Calu3 (cell line): ENCODE results near the gene TTLL11. TPM values are rescaled to one million over a fixed set of nuclear protein-coding genes. Genes with fewer than 3 reads are reported as not detected.

Source experiments
- BruUV-seq: library from RNA; stranded (reverse); fragments of 400-500 nt; replicated peaks from 2 replicates; lab custom pipeline; 2021; lab: Mats Ljungman, UMichigan
- CTCF ChIA-PET: fragments of 300-600 bp; sonication (Branson Sonifier 250); formaldehyde crosslinking; loops from one replicate; lab custom pipeline; 2022; ENCODE audit warnings: antibody characterized with exemption; lab: Charles Lee
- DNase-seq: peaks from one replicate; pipeline ENCODE4 v3.0.0; 2022
- H3K27ac Mint-ChIP-seq: one replicate; pipeline ENCODE4 v1.8.0; 2022; ENCODE audit warnings: mixed read lengths; ENCODE audit not compliant: unreplicated experiment
- H3K27me3 Mint-ChIP-seq: one replicate; pipeline ENCODE4 v1.8.0; 2022; ENCODE audit warnings: mixed read lengths; ENCODE audit not compliant: unreplicated experiment
- H3K36me3 Mint-ChIP-seq: one replicate; pipeline ENCODE4 v1.8.0; 2022; ENCODE audit warnings: mild to moderate bottlenecking, moderate library complexity, mixed read lengths; ENCODE audit not compliant: insufficient read depth, unreplicated experiment
- H3K4me1 Mint-ChIP-seq: one replicate; pipeline ENCODE4 v1.8.0; 2022; ENCODE audit warnings: mild to moderate bottlenecking, low read depth, mixed read lengths; ENCODE audit not compliant: unreplicated experiment
- H3K4me3 Mint-ChIP-seq: one replicate; pipeline ENCODE4 v1.8.0; 2022; ENCODE audit warnings: mild to moderate bottlenecking, low read depth, moderate library complexity, mixed read lengths; ENCODE audit not compliant: unreplicated experiment
- H3K9me3 Mint-ChIP-seq: one replicate; pipeline ENCODE4 v1.8.0; 2022; ENCODE audit warnings: low read depth, mixed read lengths; ENCODE audit not compliant: unreplicated experiment
- intact Hi-C: fragments of 100-400 bp; cut with micrococcal nuclease; formaldehyde crosslinking; loops from one replicate; pipeline ENCODE4 v1.10.0; 2022; ENCODE audit not compliant: unreplicated experiment
- total RNA-seq: library from RNA; stranded (reverse); gene quantifications from 2 replicates; pipeline ENCODE4 v1.2.3, GENCODE V29; 2022
- TF ChIP-seq, protein P1 (sequence below): fragments of 200-600 bp; IDR thresholded peaks from one replicate; pipeline ENCODE4 v1.8.0; 2022; ENCODE audit warnings: antibody characterized with exemption; ENCODE audit not compliant: unreplicated experiment

Gene TTLL11
- total RNA-seq, 1 experiment from 2014 or later, result 10.5 TPM

GRCh38 chr9:121927081-121927480, 166.0 kb downstream of the TTLL11 start:
- no peaks in the 10 kb centered on the region for H3K27me3 Mint-ChIP-seq
- TF ChIP-seq, protein P1, sequence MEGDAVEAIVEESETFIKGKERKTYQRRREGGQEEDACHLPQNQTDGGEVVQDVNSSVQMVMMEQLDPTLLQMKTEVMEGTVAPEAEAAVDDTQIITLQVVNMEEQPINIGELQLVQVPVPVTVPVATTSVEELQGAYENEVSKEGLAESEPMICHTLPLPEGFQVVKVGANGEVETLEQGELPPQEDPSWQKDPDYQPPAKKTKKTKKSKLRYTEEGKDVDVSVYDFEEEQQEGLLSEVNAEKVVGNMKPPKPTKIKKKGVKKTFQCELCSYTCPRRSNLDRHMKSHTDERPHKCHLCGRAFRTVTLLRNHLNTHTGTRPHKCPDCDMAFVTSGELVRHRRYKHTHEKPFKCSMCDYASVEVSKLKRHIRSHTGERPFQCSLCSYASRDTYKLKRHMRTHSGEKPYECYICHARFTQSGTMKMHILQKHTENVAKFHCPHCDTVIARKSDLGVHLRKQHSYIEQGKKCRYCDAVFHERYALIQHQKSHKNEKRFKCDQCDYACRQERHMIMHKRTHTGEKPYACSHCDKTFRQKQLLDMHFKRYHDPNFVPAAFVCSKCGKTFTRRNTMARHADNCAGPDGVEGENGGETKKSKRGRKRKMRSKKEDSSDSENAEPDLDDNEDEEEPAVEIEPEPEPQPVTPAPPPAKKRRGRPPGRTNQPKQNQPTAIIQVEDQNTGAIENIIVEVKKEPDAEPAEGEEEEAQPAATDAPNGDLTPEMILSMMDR, result no peak
- no peak overlapping the region for H3K27ac Mint-ChIP-seq
- peaks cover 9% of the 10 kb centered on the region for H3K4me1 Mint-ChIP-seq
- no TSS peak for BruUV-seq
- DNase-seq, result no peak
- no peaks in the 10 kb centered on the region for H3K36me3 Mint-ChIP-seq
- no peaks in the 10 kb centered on the region for H3K9me3 Mint-ChIP-seq
- no peak overlapping the region for H3K4me3 Mint-ChIP-seq
- intact Hi-C loops, result no loop called here
- CTCF ChIA-PET, result interaction anchor here (0.7 kb wide), 1 partner anchor 649 kb away, joined by 3 read pairs; no protein-coding TSS in a partner anchor

- no peaks in the 10 kb centered on the region for H3K36me3 Mint-ChIP-seq
- CTCF ChIA-PET, result no interaction called here
- TF ChIP-seq, protein P1, result no peak
Measured at GRCh38 chr9:121926351-121926801, 166.7 kb downstream of the TTLL11 start.

DNA sequence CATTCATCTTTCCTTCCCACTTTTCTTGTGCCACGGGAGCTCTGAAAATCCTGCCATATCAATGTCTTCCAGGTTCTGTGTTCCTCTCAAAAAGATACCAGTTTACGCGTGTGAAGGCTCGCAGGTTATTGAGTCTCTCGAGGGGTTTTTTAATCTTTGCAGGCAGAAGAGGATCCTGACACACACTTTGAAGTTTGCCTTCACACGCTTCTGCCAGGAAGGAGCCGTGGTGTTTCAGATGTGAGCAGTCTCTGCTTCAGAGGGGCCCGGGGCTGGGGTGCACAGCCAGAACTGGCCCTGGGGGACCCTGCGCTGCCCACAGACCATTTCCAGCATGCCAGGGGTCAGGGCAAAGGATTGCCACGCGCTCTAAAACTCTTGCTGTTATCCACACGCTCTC, 167.2 kb downstream of the TTLL11 start:
- H3K4me1 Mint-ChIP-seq, result peaks cover 18% of the 10 kb centered on the region
- H3K27ac Mint-ChIP-seq, result no peak overlapping the region
- BruUV-seq, result no TSS peak
- H3K27me3 Mint-ChIP-seq, result no peaks in the 10 kb centered on the region
- H3K9me3 Mint-ChIP-seq, result no peaks in the 10 kb centered on the region
- intact Hi-C loops, result no loop called here
- CTCF ChIA-PET, result no interaction called here
- no peak overlapping the region for H3K4me3 Mint-ChIP-seq
- TF ChIP-seq, protein P1, result no peak
- no peaks in the 10 kb centered on the region for H3K36me3 Mint-ChIP-seq
- no peak for DNase-seq

More at GRCh38 chr9:121926351-121926801, 166.7 kb downstream of the TTLL11 start:
- Mint-ChIP-seq H3K4me1 (peaks cover 15% of the 10 kb centered on the region), H3K27me3 (no peaks in the 10 kb centered on the region), H3K9me3 (no peaks in the 10 kb centered on the region), H3K27ac (no peak overlapping the region), H3K4me3 (no peak overlapping the region)
- intact Hi-C loops, result no loop called here
- no peak for DNase-seq
- no TSS peak for BruUV-seq

- CTCF ChIA-PET, result interaction anchor here (0.7 kb wide), 1 partner anchor 23 kb away, joined by 4 read pairs; no protein-coding TSS in a partner anchor
- no TSS peak for BruUV-seq
- H3K9me3 Mint-ChIP-seq, result no peaks in the 10 kb centered on the region
Measured at GRCh38 chr9:121924700-121925099, 168.4 kb downstream of the TTLL11 start.

More at GRCh38 chr9:121924700-121925099, 168.4 kb downstream of the TTLL11 start:
- Mint-ChIP-seq H3K27ac (no peak overlapping the region), H3K27me3 (no peaks in the 10 kb centered on the region), H3K36me3 (no peaks in the 10 kb centered on the region), H3K4me1 (peaks cover 18% of the 10 kb centered on the region), H3K4me3 (no peak overlapping the region)
- no peak for DNase-seq
- intact Hi-C loops, result no loop called here
- TF ChIP-seq, protein P1, result no peak
